HepG2 (cell line): ENCODE data around the gene SRRT. TPM values are rescaled to one million over a fixed set of nuclear protein-coding genes. Genes with fewer than 3 reads are reported as not detected.

Source experiments
- ATAC-seq: fragments of 200-7000 bp; cut with Tn5 transposase; 3 replicates; pipeline ENCODE4 v1.9.1; 2020; ENCODE audit warnings: mild to moderate bottlenecking, moderate library complexity
- BruUV-seq: library from RNA; stranded (reverse); fragments of 400-500 nt; replicated peaks from 2 replicates; lab custom pipeline; 2021; lab: Mats Ljungman, UMichigan
- CTCF ChIA-PET: fragments of 300-600 bp; formaldehyde crosslinking; extraction: SDS; loops from one replicate; lab custom pipeline; 2021; ENCODE audit warnings: low total read pairs, inconsistent platforms, low intra/inter-chr PET ratio; lab: Yijun Ruan, JAX
- POLR2A ChIA-PET: fragments of 350-600 bp; sonication (Branson Sonifier 250); formaldehyde crosslinking; loops from one replicate; lab custom pipeline; 2020; ENCODE audit warnings: antibody characterized with exemption, inconsistent platforms; lab: Yijun Ruan, JAX
- DNase-seq: peaks from one replicate; pipeline ENCODE4 v3.0.0-alpha.2; 2015; ENCODE audit warnings: low spot score
- FAIRE-seq: peaks from 3 replicates; lab custom pipeline; 2011; peaks lifted over from hg19 to GRCh38; lab: Jason Lieb, UNC
- H2AFZ ChIP-seq: one replicate; pipeline ENCODE4 v1.6.1; 2011; ENCODE audit warnings: low read length, inconsistent platforms
- H3K27ac ChIP-seq: fragments of 300-600 bp; 3 replicates; pipeline ENCODE4 v1.8.0; 2011; ENCODE audit warnings: mixed run types, mild to moderate bottlenecking, mixed read lengths, low read length, inconsistent platforms; ENCODE audit not compliant: insufficient read depth; ENCODE audit errors: extremely low read length
- H3K27me3 ChIP-seq, 2 experiments: fragments of 200-600 bp in 1 of 2; 2 replicates in 1 of 2; 3 replicates in 1 of 2; pipeline versions ENCODE4 v1.6.0 to v1.8.0; 2011; ENCODE audit warnings: low read length in 2 of 2, mild to moderate bottlenecking in 2 of 2, moderate library complexity in 2 of 2, inconsistent platforms in 1 of 2; ENCODE audit not compliant: insufficient read depth in 2 of 2, control insufficient read depth in 1 of 2
- H3K36me3 ChIP-seq, 2 experiments: fragments of 200-600 bp in 1 of 2; replicated peaks in 1 of 2; 2 replicates in 1 of 2; 3 replicates in 1 of 2; pipeline versions ENCODE4 v1.5.1 to v1.8.0; 2011; ENCODE audit warnings: low read length in 2 of 2, inconsistent platforms in 1 of 2; ENCODE audit not compliant: insufficient read depth in 2 of 2, control insufficient read depth in 1 of 2
- H3K4me1 ChIP-seq: 2 replicates; pipeline ENCODE4 v1.5.1; 2012; ENCODE audit warnings: low read length, inconsistent platforms; ENCODE audit not compliant: insufficient read depth
- H3K4me2 ChIP-seq: 2 replicates; pipeline ENCODE4 v1.6.0; 2011; ENCODE audit warnings: low read depth, low read length, inconsistent platforms
- H3K4me3 ChIP-seq, 3 experiments: fragments of 200-600 bp in 1 of 3; sonication (generic), shearing (Covaris generic) in 1 of 3; replicated peaks in 1 of 3; 2 replicates each; pipeline ENCODE4 v1.5.1; 2011 to 2016; ENCODE audit warnings: low read length in 3 of 3, inconsistent platforms in 2 of 3, low read depth in 2 of 3, mild to moderate bottlenecking in 2 of 3, control low read depth in 1 of 3, mixed read lengths in 1 of 3; ENCODE audit not compliant: insufficient read depth in 1 of 3
- H3K79me2 ChIP-seq: one replicate; pipeline ENCODE4 v1.6.1; 2011; ENCODE audit warnings: low read length, inconsistent platforms; ENCODE audit not compliant: insufficient read depth
- H3K9ac ChIP-seq: 2 replicates; pipeline ENCODE4 v1.6.0; 2011; ENCODE audit warnings: mild to moderate bottlenecking, low read depth, low read length, inconsistent platforms; ENCODE audit not compliant: insufficient read depth
- H3K9me3 ChIP-seq: 2 replicates; pipeline ENCODE4 v1.5.1; 2012; ENCODE audit warnings: mild to moderate bottlenecking, low read length
- H4K20me1 ChIP-seq: 2 replicates; pipeline ENCODE4 v1.6.0; 2011; ENCODE audit warnings: inconsistent platforms, mild to moderate bottlenecking, low read length, moderate library complexity; ENCODE audit not compliant: insufficient read depth
- ARID2 ChIP-seq: sonication (generic); formaldehyde crosslinking; IDR thresholded peaks from 2 replicates; pipeline ENCODE4 v1.8.1; 2022; ENCODE audit warnings: mild to moderate bottlenecking, missing genetic modification reagents, borderline replicate concordance
- DMTF1 ChIP-seq: sonication (generic); formaldehyde crosslinking; IDR thresholded peaks from 2 replicates; pipeline ENCODE4 v1.4.0; 2020; ENCODE audit warnings: mild to moderate bottlenecking, missing genetic modification reagents
- HOXA5 ChIP-seq: sonication (generic); formaldehyde crosslinking; IDR thresholded peaks from 2 replicates; pipeline ENCODE4 v1.4.0; 2020; ENCODE audit warnings: missing genetic modification reagents
- MIXL1 ChIP-seq: IDR thresholded peaks from 2 replicates; pipeline ENCODE4 v1.6.1; 2016
- PRDM15 ChIP-seq: sonication (generic); formaldehyde crosslinking; IDR thresholded peaks from 2 replicates; pipeline ENCODE4 v1.4.0; 2020; ENCODE audit warnings: missing genetic modification reagents
- TP53 ChIP-seq: sonication (generic); formaldehyde crosslinking; conservative IDR thresholded peaks from 2 replicates; pipeline ENCODE4 v1.4.0; 2020; ENCODE audit warnings: missing genetic modification reagents
- ZC3H13 ChIP-seq: sonication (generic); formaldehyde crosslinking; IDR thresholded peaks from 2 replicates; pipeline ENCODE4 v1.8.1; 2023; ENCODE audit warnings: mild to moderate bottlenecking, missing genetic modification reagents, moderate library complexity
- ZNF503 ChIP-seq: sonication (generic); formaldehyde crosslinking; IDR thresholded peaks from 2 replicates; pipeline ENCODE4 v1.4.0; 2020; ENCODE audit warnings: missing genetic modification reagents
- WGBS: methylation state at CpG from one replicate; pipeline ENCODE4 v1.1.6; 2017; ENCODE audit warnings: low lambda C conversion rate; 5-methylcytosine and 5-hydroxymethylcytosine counted together
- in situ Hi-C: cut with HindIII; loops from 2 replicates; pipeline ENCODE4 v1.10.0; 2017; ENCODE audit warnings: low pct_unique_long_range_greater_than_20kb; ENCODE audit not compliant: extremely low pct_ligation_motif_present
- intact Hi-C: fragments of 100-400 bp; cut with micrococcal nuclease; formaldehyde crosslinking; loops from one replicate; pipeline ENCODE4 v1.10.0; 2022; ENCODE audit not compliant: unreplicated experiment
- polyA plus RNA-seq, 8 experiments: library from polyadenylated mRNA; depleted of rRNA in 3 of 8; stranded (reverse) in 7 of 8; unstranded in 1 of 8; fragments of >200 nt; fragmentation: Illumina TruSeq in 4 of 8; extraction: Trizol in 4 of 8; gene quantifications; 2 replicates each; pipeline versions ENCODE4 v1.2.1 to v1.2.3, GENCODE V29; 2011 to 2016; ENCODE audit warnings: low read depth in 4 of 8, missing spikeins in 1 of 8, mixed read lengths in 1 of 8; ENCODE audit not compliant: insufficient read depth in 1 of 8
- total RNA-seq, 5 experiments: library from RNA; depleted of rRNA; stranded (reverse); fragments of >200 nt; fragmentation: Illumina TruSeq; extraction: Trizol; gene quantifications; 2 replicates each; pipeline ENCODE4 v1.2.3, GENCODE V29; 2016; ENCODE audit warnings: low read depth in 1 of 5
- TF ChIP-seq, protein P1 (sequence below): sonication (generic); formaldehyde crosslinking; IDR thresholded peaks from 2 replicates; pipeline ENCODE4 v1.8.0; 2022; ENCODE audit warnings: missing genetic modification reagents, mild to moderate bottlenecking, borderline replicate concordance

Gene SRRT
- total and polyA plus RNA-seq, 2 of the 13 experiments (the other 11 are each of a cell fraction or from before 2014, with no cell fraction given) = 26.2 to 106 TPM

GRCh38 chr7:100886936-100887515, 12.1 kb downstream of the SRRT start:
- FAIRE-seq = no peak
- no peak overlapping the region for H3K27ac ChIP-seq
- H3K9ac ChIP-seq = no peak overlapping the region
- intact Hi-C loops (no loop called here), in situ Hi-C loops (loop anchor here (25.0 kb wide), 1 partner anchor 400 kb away; no protein-coding TSS in a partner anchor)
- no peak overlapping the region for H3K4me2 ChIP-seq
- DNase-seq = no peak
- no peak overlapping the region for H3K4me3 ChIP-seq
- no peaks in the 10 kb centered on the region for H3K27me3 ChIP-seq
- no peak overlapping the region for H2AFZ ChIP-seq
- WGBS = 98% methylated on average over 21 of the region's 25 CpGs
- no peaks in the 10 kb centered on the region for H3K9me3 ChIP-seq
- ChIA-PET POLR2A (interaction anchor here (0.8 to 6.0 kb wide), 2 partner anchors 11 to 17 kb away, joined by 3 to 141 read pairs; partner anchors contain the start of gene SRRT), CTCF (no interaction called here)
- H3K4me1 ChIP-seq = peaks cover 64% of the 10 kb centered on the region
- no peaks in the 10 kb centered on the region for H4K20me1 ChIP-seq
- peaks cover 10% of the 10 kb centered on the region for H3K79me2 ChIP-seq
- no TSS peak for BruUV-seq
- ATAC-seq = no peak
- peaks cover 32 to 64% of the 10 kb centered on the region in 2 experiments for H3K36me3 ChIP-seq
- TF ChIP-seq MIXL1 = no peak
- TF ChIP-seq DMTF1 = no peak
- peak; percentile 55 for TF ChIP-seq ZC3H13 (CRISPR knock-in tag)
- TF ChIP-seq TP53 = no peak
- TF ChIP-seq, protein P1, sequence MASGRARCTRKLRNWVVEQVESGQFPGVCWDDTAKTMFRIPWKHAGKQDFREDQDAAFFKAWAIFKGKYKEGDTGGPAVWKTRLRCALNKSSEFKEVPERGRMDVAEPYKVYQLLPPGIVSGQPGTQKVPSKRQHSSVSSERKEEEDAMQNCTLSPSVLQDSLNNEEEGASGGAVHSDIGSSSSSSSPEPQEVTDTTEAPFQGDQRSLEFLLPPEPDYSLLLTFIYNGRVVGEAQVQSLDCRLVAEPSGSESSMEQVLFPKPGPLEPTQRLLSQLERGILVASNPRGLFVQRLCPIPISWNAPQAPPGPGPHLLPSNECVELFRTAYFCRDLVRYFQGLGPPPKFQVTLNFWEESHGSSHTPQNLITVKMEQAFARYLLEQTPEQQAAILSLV (CRISPR knock-in tag) = no peak
- no peak for TF ChIP-seq ARID2 (CRISPR knock-in tag)
- TF ChIP-seq PRDM15 (CRISPR knock-in tag) = no peak
- TF ChIP-seq ZNF503 = no peak
- no peak for TF ChIP-seq HOXA5
